Panc1 (cell line): ENCODE results near the gene USP49. TPM values are rescaled to one million over a fixed set of nuclear protein-coding genes. Genes with fewer than 3 reads are reported as not detected.

Source experiments
- ATAC-seq: fragments of 200-7000 bp; cut with Tn5 transposase; 2 replicates; pipeline ENCODE4 v1.9.1; 2020; ENCODE audit warnings: mild to moderate bottlenecking, moderate library complexity
- BruUV-seq: library from RNA; stranded (reverse); fragments of 400-500 nt; replicated peaks from 2 replicates; lab custom pipeline; 2021; lab: Mats Ljungman, UMichigan
- CTCF ChIA-PET: fragments of 300-600 bp; sonication (Branson Sonifier 250); formaldehyde crosslinking; loops from one replicate; lab custom pipeline; 2022; ENCODE audit warnings: antibody characterized with exemption; lab: Charles Lee
- POLR2A ChIA-PET: fragments of 300-600 bp; sonication (Branson Sonifier 250); formaldehyde crosslinking; loops from one replicate; lab custom pipeline; 2022; ENCODE audit warnings: antibody characterized with exemption; lab: Charles Lee
- DNase-seq: peaks from one replicate; pipeline ENCODE4 v3.0.0-alpha.2; 2010; ENCODE audit warnings: low read depth, low spot score
- H3K27ac ChIP-seq: 2 replicates; pipeline ENCODE4 v1.5.1; 2011; ENCODE audit warnings: mild to moderate bottlenecking, low read length, inconsistent platforms
- H3K27me3 ChIP-seq: fragments of 200-500 bp; sonication (Bioruptor generic); 2 replicates; pipeline ENCODE4 v1.6.0; 2014; ENCODE audit warnings: low read length, inconsistent platforms; ENCODE audit not compliant: control insufficient read depth, insufficient read depth
- H3K36me3 ChIP-seq: fragments of 200-500 bp; sonication (Bioruptor generic); 2 replicates; pipeline ENCODE4 v1.5.1; 2014; ENCODE audit warnings: inconsistent platforms, mild to moderate bottlenecking, low read length, moderate library complexity; ENCODE audit not compliant: control insufficient read depth, insufficient read depth
- H3K4me1 ChIP-seq: 2 replicates; pipeline ENCODE4 v1.5.1; 2011; ENCODE audit warnings: inconsistent platforms, mild to moderate bottlenecking, low read length, moderate library complexity; ENCODE audit not compliant: control insufficient read depth, insufficient read depth
- H3K4me3 ChIP-seq, 2 experiments: 2 replicates each; pipeline ENCODE4 v1.5.1; 2011 to 2012; ENCODE audit warnings: low read depth in 2 of 2, low read length in 2 of 2, mild to moderate bottlenecking in 2 of 2, inconsistent platforms in 1 of 2, moderate library complexity in 1 of 2
- H3K9me3 ChIP-seq: fragments of 200-500 bp; sonication (Bioruptor generic); 2 replicates; pipeline ENCODE4 v1.5.1; 2014; ENCODE audit warnings: low read depth, mild to moderate bottlenecking, inconsistent platforms, low read length, moderate library complexity; ENCODE audit not compliant: control insufficient read depth, insufficient read depth
- POLR2AphosphoS5 ChIP-seq: IDR thresholded peaks from 2 replicates; pipeline ENCODE4 v1.6.1; 2012; ENCODE audit warnings: mild to moderate bottlenecking, low read depth, low read length, moderate library complexity
- REST ChIP-seq, 2 experiments: IDR thresholded peaks; 2 replicates each; pipeline ENCODE4 v1.6.1; 2011 to 2012; ENCODE audit warnings: low read depth in 2 of 2, control low read depth in 1 of 2, low read length in 1 of 2, mild to moderate bottlenecking in 1 of 2, moderate library complexity in 1 of 2; ENCODE audit not compliant: insufficient read depth in 1 of 2
- SIN3A ChIP-seq: IDR thresholded peaks from 2 replicates; pipeline ENCODE4 v1.6.1; 2012; ENCODE audit warnings: low read depth, mild to moderate bottlenecking, low read length, moderate library complexity, borderline replicate concordance; ENCODE audit not compliant: insufficient read depth
- TCF7L2 ChIP-seq: IDR thresholded peaks from 2 replicates; pipeline ENCODE4 v1.6.1; 2011; ENCODE audit warnings: mild to moderate bottlenecking, low read depth, low read length, inconsistent platforms
- in situ Hi-C: cut with HindIII; loops from 2 replicates; pipeline ENCODE4 v1.10.0; 2016; ENCODE audit warnings: low sequenced_read_pairs, low pct_unique_long_range_greater_than_20kb
- intact Hi-C: fragments of 100-400 bp; cut with micrococcal nuclease; formaldehyde crosslinking; loops from one replicate; pipeline ENCODE4 v1.10.0; 2022; ENCODE audit not compliant: unreplicated experiment
- total RNA-seq: library from RNA; stranded (reverse); gene quantifications from one replicate; pipeline ENCODE4 v1.2.1, GENCODE V29; 2021; ENCODE audit not compliant: unreplicated experiment
- TF ChIP-seq, protein P1 (sequence below): fragments of 450-650 bp; IDR thresholded peaks from 2 replicates; pipeline ENCODE4 v1.5.1; 2017; ENCODE audit warnings: mild to moderate bottlenecking

Gene USP49
- total RNA-seq, 1 experiment from 2014 or later, result 5.4 TPM

DNA sequence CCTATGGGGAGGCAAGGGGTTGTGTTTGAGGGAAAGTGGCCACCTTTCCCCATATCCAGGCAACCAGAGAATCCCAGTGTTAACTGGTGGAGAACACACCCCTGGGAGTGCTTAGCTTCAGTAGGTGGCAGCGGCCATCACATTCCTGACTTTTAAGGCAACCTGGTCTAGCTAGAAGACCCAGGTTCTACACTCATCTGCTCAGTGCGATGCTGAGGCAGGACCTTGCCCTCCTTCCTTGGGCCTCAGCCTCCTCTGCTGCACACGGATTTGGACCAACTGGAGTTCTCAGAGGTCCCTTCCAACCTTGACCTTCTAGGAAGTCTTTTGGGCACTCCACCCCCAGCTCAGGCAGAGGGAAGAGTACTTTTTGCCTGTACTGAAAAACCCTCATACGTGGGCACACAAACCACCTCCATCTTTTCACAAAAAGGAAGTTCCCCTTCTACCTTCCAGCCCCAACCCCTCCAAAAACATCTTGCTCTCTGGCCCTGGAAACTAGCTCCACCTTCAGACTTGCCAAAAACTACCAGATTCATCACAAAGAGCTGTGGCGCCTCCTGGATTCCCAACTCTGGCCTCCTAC, 43.5 kb upstream of the USP49 start:
- Histone ChIP-seq H3K4me1 (peaks cover 46% of the 10 kb centered on the region), H3K4me3 (no peak overlapping the region), H3K9me3 (no peaks in the 10 kb centered on the region), H3K27me3 (no peaks in the 10 kb centered on the region), H3K36me3 (no peaks in the 10 kb centered on the region), H3K27ac (no peak overlapping the region)
- TF ChIP-seq POLR2AphosphoS5 (no peak), TCF7L2 (no peak), SIN3A (no peak), REST (IDR thresholded peaks at IDR 0.05; ENCODE audit: insufficient read depth in 1 of 2, low read depth in 2 of 2, low read length in 1 of 2) (no peak)
- TF ChIP-seq, protein P1, sequence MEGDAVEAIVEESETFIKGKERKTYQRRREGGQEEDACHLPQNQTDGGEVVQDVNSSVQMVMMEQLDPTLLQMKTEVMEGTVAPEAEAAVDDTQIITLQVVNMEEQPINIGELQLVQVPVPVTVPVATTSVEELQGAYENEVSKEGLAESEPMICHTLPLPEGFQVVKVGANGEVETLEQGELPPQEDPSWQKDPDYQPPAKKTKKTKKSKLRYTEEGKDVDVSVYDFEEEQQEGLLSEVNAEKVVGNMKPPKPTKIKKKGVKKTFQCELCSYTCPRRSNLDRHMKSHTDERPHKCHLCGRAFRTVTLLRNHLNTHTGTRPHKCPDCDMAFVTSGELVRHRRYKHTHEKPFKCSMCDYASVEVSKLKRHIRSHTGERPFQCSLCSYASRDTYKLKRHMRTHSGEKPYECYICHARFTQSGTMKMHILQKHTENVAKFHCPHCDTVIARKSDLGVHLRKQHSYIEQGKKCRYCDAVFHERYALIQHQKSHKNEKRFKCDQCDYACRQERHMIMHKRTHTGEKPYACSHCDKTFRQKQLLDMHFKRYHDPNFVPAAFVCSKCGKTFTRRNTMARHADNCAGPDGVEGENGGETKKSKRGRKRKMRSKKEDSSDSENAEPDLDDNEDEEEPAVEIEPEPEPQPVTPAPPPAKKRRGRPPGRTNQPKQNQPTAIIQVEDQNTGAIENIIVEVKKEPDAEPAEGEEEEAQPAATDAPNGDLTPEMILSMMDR, result no peak
- DNase-seq (no peak), ATAC-seq (no peak)
- in situ Hi-C loops (no loop called here), intact Hi-C loops (no loop called here)
- CTCF ChIA-PET, result interaction anchor here (0.9 to 1.0 kb wide), 2 partner anchors 90 to 106 kb away, joined by 3 read pairs; no protein-coding TSS in a partner anchor
- POLR2A ChIA-PET, result no interaction called here
- no TSS peak for BruUV-seq

- TF ChIP-seq TCF7L2, result no peak
- no peak for TF ChIP-seq SIN3A
- TF ChIP-seq, protein P1, result no peak
- TF ChIP-seq REST (IDR thresholded peaks at IDR 0.05; ENCODE audit: insufficient read depth in 1 of 2, low read depth in 2 of 2, low read length in 1 of 2), result no peak
- TF ChIP-seq POLR2AphosphoS5, result no peak
- Histone ChIP-seq H3K27me3 (no peaks in the 10 kb centered on the region), H3K9me3 (no peaks in the 10 kb centered on the region), H3K4me1 (peaks cover 46% of the 10 kb centered on the region), H3K36me3 (peaks cover under 1% of the 10 kb centered on the region; the same call in 1 of the 2 replicates), H3K4me3 (no peak overlapping the region), H3K27ac (no peak overlapping the region)
- ATAC-seq, result no peak
- intact Hi-C loops (no loop called here), in situ Hi-C loops (no loop called here)
- DNase-seq, result no peak
- ChIA-PET POLR2A (no interaction called here), CTCF (interaction anchor here (0.9 to 1.0 kb wide), 2 partner anchors 91 to 107 kb away, joined by 3 read pairs; no protein-coding TSS in a partner anchor)
- no TSS peak for BruUV-seq
These were observed 42.8 kb upstream of the USP49 start for GRCh38 chr6:41937861-41938574.
